GM19467 (cell line): ENCODE measurements around the gene E2F4.
A peak's percentile ranks its signal among the peaks of the same experiment; 100 is the strongest.

Experiments
- ATAC-seq: cut with Tn5 transposase; IDR thresholded peaks from one replicate; pipeline ENCODE4 v1.9.1; 2021; ENCODE audit warnings: mild to moderate bottlenecking, moderate library complexity; ENCODE audit not compliant: unreplicated experiment

The E2F4 gene

DNA sequence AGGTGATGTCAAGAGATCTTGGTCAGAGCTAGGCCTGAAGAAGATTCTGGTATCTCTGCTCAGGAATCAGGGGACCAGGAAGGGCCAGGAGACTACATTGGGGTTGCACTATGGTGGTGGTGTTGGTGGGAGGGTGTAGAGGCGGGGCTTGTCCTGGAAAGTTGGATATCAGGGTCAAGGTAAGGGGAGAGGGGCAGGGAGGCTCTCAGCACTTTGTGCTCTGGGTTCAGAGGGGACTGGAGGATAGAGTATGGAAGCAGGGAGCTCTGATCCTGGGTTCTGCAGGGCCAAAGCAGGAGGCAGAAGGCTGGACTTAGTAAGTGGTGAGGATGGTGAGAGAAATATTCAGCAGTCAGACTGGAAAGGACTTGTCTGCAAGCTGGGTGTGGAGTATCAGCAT lies 18.6 kb upstream of the E2F4 start:
- ATAC-seq, result no peak

DNA sequence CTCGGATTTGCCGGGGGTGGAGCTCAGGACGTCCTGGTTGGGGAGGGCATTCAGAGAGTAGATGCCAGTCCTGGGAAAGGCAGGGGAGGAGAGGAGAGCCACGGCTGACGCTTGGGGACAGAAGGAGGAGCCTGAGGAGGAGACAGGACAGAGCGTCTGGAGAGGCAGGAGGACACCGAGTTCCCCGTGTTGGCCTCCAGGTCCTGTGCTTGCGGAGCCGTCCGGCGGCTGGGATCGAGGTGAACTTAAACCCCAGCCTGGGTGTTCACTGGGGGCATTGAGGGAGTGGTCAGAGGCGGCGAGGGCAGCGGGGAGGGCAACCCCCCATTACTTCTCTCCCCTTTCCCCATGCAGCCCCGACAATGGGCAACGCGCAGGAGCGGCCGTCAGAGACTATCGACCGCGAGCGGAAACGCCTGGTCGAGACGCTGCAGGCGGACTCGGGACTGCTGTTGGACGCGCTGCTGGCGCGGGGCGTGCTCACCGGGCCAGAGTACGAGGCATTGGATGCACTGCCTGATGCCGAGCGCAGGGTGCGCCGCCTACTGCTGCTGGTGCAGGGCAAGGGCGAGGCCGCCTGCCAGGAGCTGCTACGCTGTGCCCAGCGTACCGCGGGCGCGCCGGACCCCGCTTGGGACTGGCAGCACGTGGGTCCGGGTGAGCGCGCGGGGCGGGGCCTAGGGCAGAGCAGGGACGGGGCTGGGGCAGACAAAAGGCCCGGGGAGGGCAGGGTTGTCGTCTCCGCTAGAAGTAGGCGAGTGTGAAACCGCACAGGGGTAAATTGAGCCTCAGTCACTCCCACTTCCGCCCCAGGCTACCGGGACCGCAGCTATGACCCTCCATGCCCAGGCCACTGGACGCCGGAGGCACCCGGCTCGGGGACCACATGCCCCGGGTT lies 17.9 kb upstream of the E2F4 start:
- ATAC-seq, result peak; percentile 52

DNA sequence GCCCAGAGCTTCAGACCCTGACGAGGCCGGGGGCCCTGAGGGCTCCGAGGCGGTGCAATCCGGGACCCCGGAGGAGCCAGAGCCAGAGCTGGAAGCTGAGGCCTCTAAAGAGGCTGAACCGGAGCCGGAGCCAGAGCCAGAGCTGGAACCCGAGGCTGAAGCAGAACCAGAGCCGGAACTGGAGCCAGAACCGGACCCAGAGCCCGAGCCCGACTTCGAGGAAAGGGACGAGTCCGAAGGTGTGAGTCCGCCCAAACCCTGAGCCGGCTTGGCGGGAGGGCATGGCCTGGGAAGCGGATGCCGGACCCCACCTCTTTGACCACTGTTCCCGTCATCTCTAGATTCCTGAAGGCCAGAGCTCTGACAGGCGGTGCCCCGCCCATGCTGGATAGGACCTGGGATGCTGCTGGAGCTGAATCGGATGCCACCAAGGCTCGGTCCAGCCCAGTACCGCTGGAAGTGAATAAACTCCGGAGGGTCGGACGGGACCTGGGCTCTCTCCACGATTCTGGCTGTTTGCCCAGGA lies 17.2 kb upstream of the E2F4 start:
- no peak for ATAC-seq

- no peak for ATAC-seq
Measured at GRCh38 chr16:67176662-67177061, 15.3 kb upstream of the E2F4 start.

GRCh38 chr16:67177743-67178699 lies 13.9 kb upstream of the E2F4 start:
- ATAC-seq, result no peak

GRCh38 chr16:67179421-67180080 lies 12.4 kb upstream of the E2F4 start:
- no peak for ATAC-seq

- no peak for ATAC-seq
Measured at GRCh38 chr16:67180166-67180565, 11.8 kb upstream of the E2F4 start.

- ATAC-seq, result no peak
Measured at GRCh38 chr16:67181346-67181745, 10.6 kb upstream of the E2F4 start.

GRCh38 chr16:67182288-67182687 lies 9.7 kb upstream of the E2F4 start:
- ATAC-seq, result no peak

DNA sequence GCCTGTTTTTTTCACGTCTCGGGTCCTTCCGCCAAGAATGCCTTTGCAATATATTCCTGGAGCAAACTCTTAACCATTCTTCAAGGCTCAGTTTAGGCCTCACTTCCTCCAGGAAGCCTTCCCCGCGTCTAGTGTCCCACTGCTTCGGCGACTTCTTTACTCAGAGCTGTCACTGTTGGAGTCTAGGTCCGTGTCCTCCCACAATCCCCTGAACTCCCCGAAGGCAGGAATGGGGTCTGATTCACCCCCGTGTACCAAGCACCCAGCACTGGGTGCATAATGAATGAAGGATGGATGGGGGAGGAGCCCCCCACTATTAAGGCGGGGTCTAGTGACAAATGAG lies 8.7 kb upstream of the E2F4 start:
- no peak for ATAC-seq

DNA sequence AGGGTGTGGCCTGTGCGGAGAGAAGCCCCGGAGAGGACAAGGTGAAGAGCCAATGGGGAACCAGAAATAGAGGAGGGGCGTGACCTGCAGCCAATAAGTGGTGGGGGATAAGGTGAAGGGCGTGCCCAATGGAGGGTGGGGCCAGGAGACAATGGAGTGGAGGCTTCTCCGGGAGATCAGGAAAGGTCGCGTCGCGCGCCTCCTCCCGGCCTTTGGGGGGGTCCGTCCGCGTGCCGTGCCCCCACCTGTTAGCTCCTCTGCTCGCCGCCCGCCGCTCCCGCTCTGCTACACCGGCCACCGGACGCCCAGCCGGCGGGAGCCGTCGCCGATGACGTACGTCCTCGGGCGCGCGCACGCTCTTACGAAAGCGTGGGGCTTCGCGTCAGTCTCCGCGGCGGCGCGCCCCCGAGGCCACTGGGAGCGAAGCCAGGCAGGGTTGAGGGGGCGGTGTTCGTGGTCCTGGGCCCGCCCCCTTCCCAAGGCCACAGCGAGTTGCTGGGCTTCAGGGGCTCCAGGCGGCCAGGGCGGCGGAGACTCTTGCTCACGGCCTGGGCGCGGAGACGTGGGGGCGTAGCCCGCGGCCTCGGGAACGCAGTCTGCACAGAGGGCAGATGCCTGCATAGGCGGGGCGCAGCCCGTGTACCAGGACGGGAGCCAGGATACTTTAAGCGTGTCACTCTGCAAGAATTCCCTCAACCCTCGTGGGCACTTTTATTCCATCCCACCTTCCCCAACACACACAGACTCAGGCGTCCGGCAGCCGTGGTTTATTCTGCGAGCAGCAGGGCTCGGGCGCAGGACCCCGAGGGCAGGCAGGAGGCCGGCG lies 8.1 kb upstream of the E2F4 start, which contains the start of gene MATCAP1:
TSS of gene MATCAP1 (minus strand) at position 337 of the 826 bp plus-strand sequence. CDS start 3,353 bp downstream, outside the sequence.
- ATAC-seq, result peak; percentile 78

- no peak for ATAC-seq
Measured at GRCh38 chr16:67184453-67184994, 7.4 kb upstream of the E2F4 start.

DNA sequence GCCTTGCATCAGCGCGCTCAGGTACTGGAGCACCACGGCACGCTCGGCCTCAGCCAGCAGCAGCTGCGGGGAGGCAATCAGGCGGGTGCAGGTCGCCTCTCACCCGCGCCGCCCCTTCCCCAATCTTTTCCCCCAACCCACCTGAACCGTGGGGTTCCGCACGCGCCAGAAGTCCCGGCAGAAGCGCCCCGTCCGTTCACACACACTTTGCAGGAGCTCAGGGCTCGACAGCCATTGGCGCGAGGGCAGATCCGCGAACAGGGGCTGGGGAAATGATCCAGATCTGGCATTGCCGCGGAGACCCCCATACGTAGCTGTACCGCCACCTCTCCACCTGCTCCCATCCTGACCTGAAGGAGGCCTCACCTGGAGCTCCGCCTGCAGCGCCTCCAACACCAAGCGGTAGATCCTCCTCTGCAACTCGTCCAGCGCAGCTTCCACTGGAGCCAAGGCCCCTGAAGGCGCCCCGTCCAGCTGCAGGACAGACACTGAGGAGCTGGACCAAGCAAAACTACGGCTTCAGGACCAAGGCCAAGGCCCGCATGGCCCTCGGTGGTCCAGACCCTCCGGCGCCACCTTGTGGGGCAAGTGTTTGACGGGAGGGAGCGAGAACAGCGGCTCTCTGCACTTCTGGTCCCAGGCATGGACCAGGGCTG lies 6.8 kb upstream of the E2F4 start:
- no peak for ATAC-seq

DNA sequence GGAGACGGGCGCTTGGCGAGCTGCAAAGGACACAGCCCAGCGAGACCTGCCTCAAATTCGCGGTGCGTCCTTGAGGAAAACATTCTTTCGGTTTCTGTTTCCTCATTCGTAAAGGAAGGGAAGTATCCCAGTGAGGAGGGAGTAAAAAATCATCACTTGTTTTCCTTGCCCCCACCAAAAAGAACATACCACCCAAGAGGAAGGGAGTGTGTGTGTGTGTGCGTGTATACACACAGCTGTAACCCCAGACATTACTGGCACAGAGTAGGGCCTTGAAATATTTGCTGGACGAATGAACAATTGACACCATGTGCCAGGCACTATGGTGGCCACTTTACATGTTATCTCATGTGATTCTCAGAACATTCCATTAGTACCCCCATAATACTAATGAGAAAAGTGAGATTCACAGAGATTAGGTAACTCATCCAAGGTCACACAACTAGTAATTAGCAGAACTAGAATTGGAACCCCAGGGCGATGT lies 6.3 kb upstream of the E2F4 start:
- ATAC-seq, result no peak

DNA sequence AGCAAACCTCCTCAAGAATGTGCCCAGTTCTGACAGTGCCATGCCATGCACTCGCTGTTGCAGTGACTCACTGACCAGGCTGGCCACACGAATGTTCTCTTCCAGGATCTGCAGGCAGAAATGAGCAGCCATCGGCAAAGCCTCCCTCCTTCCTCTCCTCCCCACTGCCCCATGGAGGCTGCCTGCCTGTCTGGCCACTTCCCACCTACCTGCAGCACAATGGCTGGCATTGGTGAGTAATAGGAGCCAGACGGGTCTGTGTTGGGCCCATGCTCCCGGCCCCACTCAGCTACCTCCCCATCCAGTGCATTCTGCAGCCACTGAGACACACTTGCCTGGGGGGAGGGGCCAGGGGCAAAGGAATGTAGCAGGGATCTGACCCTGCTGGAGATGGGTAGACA lies 5.4 kb upstream of the E2F4 start:
- no peak for ATAC-seq

DNA sequence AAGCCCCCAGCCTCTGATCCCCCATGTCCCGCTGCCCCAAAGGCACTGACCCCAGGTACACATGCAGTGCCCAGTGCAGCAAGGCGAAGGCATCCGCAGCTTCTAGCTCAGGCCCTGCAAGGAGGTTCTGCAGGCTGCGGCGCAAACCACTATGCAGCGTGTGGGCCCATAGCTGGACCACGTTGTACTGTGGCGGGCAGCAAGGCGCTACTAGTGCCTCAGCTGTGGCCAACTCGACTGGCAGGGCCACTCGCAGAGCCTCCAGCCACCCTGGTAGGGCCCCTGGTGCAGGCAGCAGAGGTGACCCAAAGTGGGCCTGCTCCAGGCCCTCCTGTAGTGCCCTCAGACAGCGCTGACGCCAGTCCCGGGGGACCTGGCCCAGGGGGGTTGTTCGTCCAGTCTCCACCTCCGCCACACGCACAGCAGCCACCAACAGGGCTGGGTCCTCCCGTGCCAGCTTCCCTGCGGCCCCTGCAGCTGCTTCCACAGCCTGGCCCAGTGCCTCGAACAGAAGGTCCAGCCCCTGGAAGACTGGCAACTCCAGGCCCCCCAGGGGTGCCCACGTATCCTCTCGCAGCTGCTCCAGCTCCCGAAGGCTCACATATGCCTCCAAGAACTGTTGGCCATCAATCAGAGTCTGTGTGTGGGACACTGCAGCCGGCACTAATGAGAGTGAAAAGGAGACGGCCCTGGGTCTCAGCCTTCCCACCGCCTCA lies 4.6 kb upstream of the E2F4 start:
- ATAC-seq, result no peak

- no peak for ATAC-seq
Measured at GRCh38 chr16:67188323-67188722, 3.6 kb upstream of the E2F4 start.

DNA sequence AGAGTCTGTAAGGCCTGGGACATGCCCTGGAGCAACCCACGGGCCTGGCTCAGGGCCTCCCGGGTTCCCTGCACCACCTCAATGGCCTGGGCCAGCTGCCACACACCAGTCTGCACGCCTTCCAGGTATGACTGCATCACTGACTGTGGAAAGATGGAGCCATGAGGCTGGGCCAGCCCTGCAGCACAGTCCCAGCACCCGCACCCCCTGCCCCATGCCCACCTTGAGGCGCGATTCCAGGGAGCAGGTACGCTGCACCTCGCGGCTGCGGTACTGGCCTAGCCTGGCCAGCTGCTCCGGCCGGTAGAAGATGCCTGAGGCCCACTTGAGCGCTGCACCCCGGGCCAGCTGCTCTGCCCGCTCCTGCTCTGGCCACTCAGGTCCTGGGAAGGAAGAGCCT lies 3.2 kb upstream of the E2F4 start:
- no peak for ATAC-seq
